ENCODE measurements around the gene ZFYVE9.

- TF ChIP-seq EP300 (IDR thresholded peaks at IDR 0.05; ENCODE audit: low read length) (no peak), KDM5B (IDR thresholded peaks at IDR 0.05; ENCODE audit: insufficient replicate concordance, low read depth, low read length) (no peak), ZNF507 (tag; conservative IDR thresholded peaks at IDR 0.05) (no peak), KLF6 (CRISPR knock-in tag; IDR thresholded peaks at IDR 0.05; ENCODE audit: borderline replicate concordance) (no peak), POLR2A (conservative IDR thresholded peaks at IDR 0.05) (no peak)
- TF ChIP-seq, protein P1, sequence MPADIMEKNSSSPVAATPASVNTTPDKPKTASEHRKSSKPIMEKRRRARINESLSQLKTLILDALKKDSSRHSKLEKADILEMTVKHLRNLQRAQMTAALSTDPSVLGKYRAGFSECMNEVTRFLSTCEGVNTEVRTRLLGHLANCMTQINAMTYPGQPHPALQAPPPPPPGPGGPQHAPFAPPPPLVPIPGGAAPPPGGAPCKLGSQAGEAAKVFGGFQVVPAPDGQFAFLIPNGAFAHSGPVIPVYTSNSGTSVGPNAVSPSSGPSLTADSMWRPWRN (IDR thresholded peaks at IDR 0.05; ENCODE audit: low read depth) = no peak
These were observed 1.0 kb upstream of the ZFYVE9 start for GRCh38 chr1:52140633-52141512.

Measured in K562 (cell line).